ENCODE results near the gene GOT1. TPM values are rescaled to one million over a fixed set of nuclear protein-coding genes. Genes with fewer than 3 reads are reported as not detected.

The GOT1 gene
- total RNA-seq, 1 donor from 2014 or later: 22.1 TPM

GRCh38 chr10:99399664-99400063, 30.8 kb downstream of the GOT1 start:
- DNase-seq (ENCODE audit: extremely low read depth, low read depth, low spot score): no peak

- no peak for DNase-seq (ENCODE audit: extremely low read depth, low read depth, low spot score)
These were observed 34.0 kb downstream of the GOT1 start for GRCh38 chr10:99396471-99396870.

GRCh38 chr10:99395750-99396445, 34.5 kb downstream of the GOT1 start:
- no peak for DNase-seq (ENCODE audit: extremely low read depth, low read depth, low spot score)

- no peak for DNase-seq (ENCODE audit: extremely low read depth, low read depth, low spot score)
These were observed 35.5 kb downstream of the GOT1 start for GRCh38 chr10:99394761-99395386.

GRCh38 chr10:99394256-99394655, 36.2 kb downstream of the GOT1 start:
- no peak for DNase-seq (ENCODE audit: extremely low read depth, low read depth, low spot score)

GRCh38 chr10:99393683-99394082, 36.7 kb downstream of the GOT1 start:
- DNase-seq (ENCODE audit: extremely low read depth, low read depth, low spot score): no peak

- no peak for DNase-seq (ENCODE audit: extremely low read depth, low read depth, low spot score)
These were observed 37.4 kb downstream of the GOT1 start for GRCh38 chr10:99393036-99393435.

GRCh38 chr10:99391346-99391745, 39.1 kb downstream of the GOT1 start:
- DNase-seq (ENCODE audit: extremely low read depth, low read depth, low spot score): no peak

GRCh38 chr10:99389729-99390480, 40.5 kb downstream of the GOT1 start:
- no peak for DNase-seq (ENCODE audit: extremely low read depth, low read depth, low spot score)

- DNase-seq (ENCODE audit: extremely low read depth, low read depth, low spot score): no peak
These were observed 42.9 kb downstream of the GOT1 start for GRCh38 chr10:99387541-99387940.

GRCh38 chr10:99387071-99387470, 43.4 kb downstream of the GOT1 start:
- no peak for DNase-seq (ENCODE audit: extremely low read depth, low read depth, low spot score)

- DNase-seq (ENCODE audit: extremely low read depth, low read depth, low spot score): no peak
These were observed 48.2 kb downstream of the GOT1 start for GRCh38 chr10:99382176-99382575.

- no peak for DNase-seq (ENCODE audit: extremely low read depth, low read depth, low spot score)
These were observed 55.0 kb downstream of the GOT1 start for GRCh38 chr10:99375426-99375825.

GRCh38 chr10:99374972-99375371, 55.5 kb downstream of the GOT1 start:
- no peak for DNase-seq (ENCODE audit: extremely low read depth, low read depth, low spot score)

- DNase-seq (ENCODE audit: extremely low read depth, low read depth, low spot score): no peak
These were observed 55.9 kb downstream of the GOT1 start for GRCh38 chr10:99374526-99374925.

- no peak for DNase-seq (ENCODE audit: extremely low read depth, low read depth, low spot score)
These were observed 57.7 kb downstream of the GOT1 start for GRCh38 chr10:99372546-99373271.

- DNase-seq (ENCODE audit: extremely low read depth, low read depth, low spot score): no peak
These were observed 59.4 kb downstream of the GOT1 start for GRCh38 chr10:99370993-99371392.

- DNase-seq (ENCODE audit: extremely low read depth, low read depth, low spot score): no peak
These were observed 60.9 kb downstream of the GOT1 start for GRCh38 chr10:99369551-99369950.

- no peak for DNase-seq (ENCODE audit: extremely low read depth, low read depth, low spot score)
These were observed 61.3 kb downstream of the GOT1 start for GRCh38 chr10:99369126-99369525.

- DNase-seq (ENCODE audit: extremely low read depth, low read depth, low spot score): no peak
These were observed 61.8 kb downstream of the GOT1 start for GRCh38 chr10:99368646-99369045.

GRCh38 chr10:99366666-99367065, 63.8 kb downstream of the GOT1 start:
- no peak for DNase-seq (ENCODE audit: extremely low read depth, low read depth, low spot score)

Data from glomerular endothelial cell (primary cell).